Measurements from ENCODE around the gene CACNA1C. TPM values are rescaled to one million over a fixed set of nuclear protein-coding genes. Genes with fewer than 3 reads are reported as not detected.

CACNA1C gene
- total and polyA plus RNA-seq, 10 of the 15 experiments (the other 5 are each of a cell fraction or from before 2014, with no cell fraction given), result under 0.01 to 0.15 (median 0.09) TPM; not detected in 5

DNA sequence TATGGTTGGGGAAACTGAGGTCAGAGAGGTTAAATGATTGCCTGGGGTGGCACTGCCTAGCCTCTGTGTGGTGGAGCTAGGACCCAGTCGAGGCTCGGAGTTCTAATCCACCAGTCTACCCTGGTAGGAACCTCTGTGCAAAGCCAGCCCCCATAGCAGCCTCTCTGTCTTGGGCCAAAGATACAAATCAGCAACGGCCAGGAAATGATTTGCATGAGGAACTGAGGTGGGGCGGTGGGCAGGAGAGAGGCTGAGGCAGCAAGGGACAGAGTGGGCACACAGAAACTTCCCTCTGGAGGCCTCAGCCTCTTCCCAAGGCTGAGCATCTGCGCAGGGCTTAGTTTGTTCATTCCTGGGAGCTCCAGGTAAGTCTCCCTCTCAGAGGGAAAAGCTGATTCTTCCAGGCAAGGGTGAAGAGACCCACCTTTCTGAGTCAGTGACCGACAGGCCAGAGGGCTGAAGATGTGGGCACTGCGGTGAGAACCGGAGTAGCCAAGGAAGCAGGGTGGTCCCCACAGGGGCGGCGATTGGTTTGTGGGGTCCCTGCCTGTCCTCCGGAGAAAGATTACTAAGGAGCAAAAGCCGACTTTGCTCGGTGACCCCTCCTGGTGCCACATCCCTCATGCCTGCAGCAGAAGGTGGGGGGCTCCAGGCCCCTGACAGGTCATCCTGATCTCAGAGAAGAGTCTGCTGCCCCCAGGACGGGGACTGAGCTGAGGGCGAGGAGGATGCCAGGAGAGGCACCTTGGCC is 134.6 kb downstream of the CACNA1C start (continued):
- TF ChIP-seq EZH2 (IDR thresholded peaks at IDR 0.05; ENCODE audit: borderline replicate concordance, control insufficient read depth, low read depth, low read length) (no peak), POLR2AphosphoS5 (IDR thresholded peaks at IDR 0.05; ENCODE audit: low read length) (no peak), GABPA (IDR thresholded peaks at IDR 0.05; ENCODE audit: low read depth) (no peak), EP300 (IDR thresholded peaks at IDR 0.05; ENCODE audit: borderline replicate concordance in 1 of 2, control insufficient read depth in 1 of 2, low read depth in 2 of 2, low read length in 2 of 2) (no peak), NFIC (IDR thresholded peaks at IDR 0.05; ENCODE audit: low read depth, low read length) (no peak), SUZ12 (IDR thresholded peaks at IDR 0.05; ENCODE audit: unreplicated experiment) (no peak), CREB1 (IDR thresholded peaks at IDR 0.05; ENCODE audit: low read depth) (no peak), KAT2A (conservative IDR thresholded peaks at IDR 0.05; ENCODE audit: control insufficient read depth, low read depth, low read length) (no peak), PKNOX1 (IDR thresholded peaks at IDR 0.05) (no peak), ZNF217 (IDR thresholded peaks at IDR 0.05) (no peak), CREM (IDR thresholded peaks at IDR 0.05; ENCODE audit: low read depth) (no peak)

GRCh38 chr12:2190085-2190484 is 137.3 kb downstream of the CACNA1C start:
- Histone ChIP-seq H2AFZ (ENCODE audit: control insufficient read depth, low read depth, low read length) (no peak overlapping the region), H3K27me3 (replicated peaks in 1 of 2; ENCODE audit: control insufficient read depth in 2 of 2, insufficient read depth in 2 of 2, low read length in 1 of 2) (0 out of 4 replicates have a peak, but pooled peaks cover 0 to 3% of the 10 kb centered on the region in 2 experiments), H3K9ac (ENCODE audit: control insufficient read depth, insufficient read depth, low read length) (no peak overlapping the region), H3K27ac (ENCODE audit: control insufficient read depth, insufficient read depth) (no peak overlapping the region), H3K79me2 (ENCODE audit: control insufficient read depth, insufficient read depth, low read length) (no peaks in the 10 kb centered on the region), H4K20me1 (ENCODE audit: control insufficient read depth, insufficient read depth) (no peaks in the 10 kb centered on the region), H3K36me3 (ENCODE audit: control insufficient read depth in 2 of 2, insufficient read depth in 2 of 2, low read length in 1 of 2) (no peaks in the 10 kb centered on the region), H3K4me1 (ENCODE audit: control insufficient read depth, insufficient read depth, low read length) (no peaks in the 10 kb centered on the region), H3K4me3 (no peak overlapping the region), H3K4me2 (ENCODE audit: control insufficient read depth, insufficient read depth) (no peak overlapping the region), H3K9me3 (replicated peaks; ENCODE audit: control insufficient read depth, insufficient read depth, low read length) (no peaks in the 10 kb centered on the region; the same call in 2 of the 3 replicates)
- BruUV-seq (replicated peaks), result no TSS peak
- in situ Hi-C loops (cut with MboI) (no loop called here), intact Hi-C loops (cut with micrococcal nuclease; ENCODE audit: unreplicated experiment) (no loop called here)
- FAIRE-seq (no peak), DNase-seq (ENCODE audit: low read depth, low spot score) (no peak), ATAC-seq (no peak)
- WGBS (ENCODE audit: insufficient coverage, insufficient replicate concordance, low lambda C conversion rate, missing lambda C conversion rate), result 66% methylated on average over 9 of the region's 9 CpGs
- ChIA-PET RAD21 (ENCODE audit: unreplicated experiment) (no interaction called here), CTCF (no interaction called here), SMC1A (ENCODE audit: uncharacterized antibody, unreplicated experiment) (no interaction called here), POLR2A (no interaction called here)
- TF ChIP-seq RAD21 (IDR thresholded peaks at IDR 0.05; ENCODE audit: insufficient read depth, low read depth, low read length), result no peak
- no peak for TF ChIP-seq FOXM1 (IDR thresholded peaks at IDR 0.05; ENCODE audit: low read depth, low read length)
- TF ChIP-seq ATF3 (IDR thresholded peaks at IDR 0.05; ENCODE audit: borderline replicate concordance, extremely low read depth, low read depth, low read length), result no peak
- TF ChIP-seq ZZZ3 (IDR thresholded peaks at IDR 0.05; ENCODE audit: control insufficient read depth, insufficient read length, low read depth), result no peak
- TF ChIP-seq CEBPB (IDR thresholded peaks at IDR 0.05; ENCODE audit: borderline replicate concordance in 1 of 2, low read depth in 2 of 2, low read length in 2 of 2), result no peak
- TF ChIP-seq IRF4 (IDR thresholded peaks at IDR 0.05; ENCODE audit: low read depth, low read length), result no peak
- no peak for TF ChIP-seq LARP7 (IDR thresholded peaks at IDR 0.05)
- TF ChIP-seq PML (IDR thresholded peaks at IDR 0.05; ENCODE audit: low read length), result no peak
- no peak for TF ChIP-seq SPI1 (IDR thresholded peaks at IDR 0.05; ENCODE audit: borderline replicate concordance, insufficient read depth, low read depth, low read length)

Data from GM12878 (cell line).